Liver (tissue), 9 donors: ENCODE data around the gene PROZ. TPM values are rescaled to one million over a fixed set of nuclear protein-coding genes. Genes with fewer than 3 reads are reported as not detected.
A peak's percentile ranks its signal among the peaks of the same experiment; 100 is the strongest.

Source experiments
- DNase-seq: peaks from one replicate; pipeline ENCODE4 v3.0.0-alpha.2; 2017; ENCODE audit warnings: low spot score
- H3K27ac ChIP-seq, 2 donors: one replicate each; pipeline ENCODE4 v1.7.0; 2013; ENCODE audit warnings: inconsistent platforms in 2 of 2, low read length in 2 of 2, control low read depth in 1 of 2, low read depth in 1 of 2, mild to moderate bottlenecking in 1 of 2
- H3K27me3 ChIP-seq, 4 donors: one replicate each; pipeline versions ENCODE4 v1.6.1 to v1.7.0; 2013; ENCODE audit warnings: low read length in 3 of 4, inconsistent platforms in 1 of 4, mild to moderate bottlenecking in 1 of 4, moderate library complexity in 1 of 4; ENCODE audit not compliant: control insufficient read depth in 4 of 4, insufficient read depth in 4 of 4
- H3K36me3 ChIP-seq, 4 donors: one replicate each; pipeline versions ENCODE4 v1.6.1 to v1.7.0; 2013; ENCODE audit warnings: low read length in 3 of 4, mild to moderate bottlenecking in 3 of 4, low read depth in 1 of 4, moderate library complexity in 1 of 4; ENCODE audit not compliant: control insufficient read depth in 4 of 4, insufficient read depth in 3 of 4
- H3K4me1 ChIP-seq, 4 donors: one replicate each; pipeline versions ENCODE4 v1.6.1 to v1.7.0; 2013; ENCODE audit warnings: low read length in 3 of 4, mild to moderate bottlenecking in 3 of 4, moderate library complexity in 1 of 4; ENCODE audit not compliant: control insufficient read depth in 4 of 4, insufficient read depth in 4 of 4
- H3K4me3 ChIP-seq, 3 donors: one replicate each; pipeline versions ENCODE4 v1.6.1 to v1.7.0; 2013; ENCODE audit warnings: low read length in 3 of 3, control low read depth in 1 of 3, low read depth in 1 of 3, mild to moderate bottlenecking in 1 of 3
- H3K9ac ChIP-seq, 2 donors: one replicate each; pipeline ENCODE4 v1.7.0; 2013; ENCODE audit warnings: low read length in 2 of 2, mild to moderate bottlenecking in 2 of 2, moderate library complexity in 2 of 2, control low read depth in 1 of 2, low read depth in 1 of 2
- H3K9me3 ChIP-seq, 4 donors: one replicate each; pipeline versions ENCODE4 v1.6.1 to v1.7.0; 2013; ENCODE audit warnings: low read length in 3 of 4; ENCODE audit not compliant: control insufficient read depth in 4 of 4
- ATF3 ChIP-seq: IDR thresholded peaks from 2 replicates; pipeline ENCODE4 v1.6.1; 2016; ENCODE audit warnings: antibody characterized with exemption
- EGR1 ChIP-seq, 2 donors: IDR thresholded peaks; 2 replicates each; pipeline ENCODE4 v1.6.1; 2016 to 2018; ENCODE audit warnings: antibody characterized with exemption in 2 of 2, low read depth in 2 of 2
- FOXA1 ChIP-seq: IDR thresholded peaks from 2 replicates; pipeline ENCODE4 v1.6.1; 2016; ENCODE audit warnings: antibody characterized with exemption
- FOXA2 ChIP-seq: IDR thresholded peaks from 2 replicates; pipeline ENCODE4 v1.6.1; 2016; ENCODE audit warnings: antibody characterized with exemption
- GABPA ChIP-seq, 2 donors: IDR thresholded peaks in 1 of 2; conservative IDR thresholded peaks in 1 of 2; 2 replicates each; pipeline ENCODE4 v1.6.1; 2016; ENCODE audit warnings: antibody characterized with exemption in 2 of 2, mild to moderate bottlenecking in 1 of 2, moderate library complexity in 1 of 2
- HNF4A ChIP-seq, 2 donors: conservative IDR thresholded peaks; 2 replicates each; pipeline ENCODE4 v1.6.1; 2016; ENCODE audit warnings: antibody characterized with exemption in 2 of 2, mild to moderate bottlenecking in 2 of 2
- HNF4G ChIP-seq: IDR thresholded peaks from 2 replicates; pipeline ENCODE4 v1.6.1; 2016; ENCODE audit warnings: antibody characterized with exemption
- JUND ChIP-seq, 2 donors: IDR thresholded peaks; 2 replicates each; pipeline ENCODE4 v1.6.1; 2016; ENCODE audit warnings: antibody characterized with exemption in 2 of 2
- NR2F2 ChIP-seq: IDR thresholded peaks from 2 replicates; pipeline ENCODE4 v1.6.1; 2016; ENCODE audit warnings: antibody characterized with exemption
- RAD21 ChIP-seq, 2 donors: IDR thresholded peaks; 2 replicates each; pipeline ENCODE4 v1.6.1; 2016; ENCODE audit warnings: antibody characterized with exemption in 2 of 2, mild to moderate bottlenecking in 2 of 2
- REST ChIP-seq: IDR thresholded peaks from 2 replicates; pipeline ENCODE4 v1.6.1; 2016; ENCODE audit warnings: antibody characterized with exemption, mild to moderate bottlenecking
- RXRA ChIP-seq, 2 donors: IDR thresholded peaks; 2 replicates each; pipeline ENCODE4 v1.6.1; 2017 to 2018; ENCODE audit warnings: antibody characterized with exemption in 2 of 2, mild to moderate bottlenecking in 1 of 2
- TAF1 ChIP-seq: conservative IDR thresholded peaks from 2 replicates; pipeline ENCODE4 v1.6.1; 2016; ENCODE audit warnings: antibody characterized with exemption, mild to moderate bottlenecking
- YY1 ChIP-seq: IDR thresholded peaks from 2 replicates; pipeline ENCODE4 v1.6.1; 2016; ENCODE audit warnings: antibody characterized with exemption, mild to moderate bottlenecking
- WGBS: extraction: QIAGEN DNeasy Blood & Tissue Kit; methylation state at CpG from one replicate; pipeline ENCODE4 v1.1.7; 2013; 5-methylcytosine and 5-hydroxymethylcytosine counted together
- polyA plus RNA-seq, 2 donors: library from polyadenylated mRNA; stranded (reverse) in 1 of 2; unstranded in 1 of 2; fragments of 200-250 nt in 1 of 2; fragments of >200 nt in 1 of 2; fragmentation: Nextera tagmentation in 1 of 2; extraction: Ambion mirVana in 1 of 2; gene quantifications; one replicate each; pipeline versions ENCODE4 v1.2.1 to v1.2.3, GENCODE V29; 2013 to 2015
- total RNA-seq, 2 donors: library from RNA; depleted of rRNA; stranded (reverse); fragments of >200 nt; gene quantifications; one replicate each; pipeline ENCODE4 v1.2.3, GENCODE V29; 2014
- TF ChIP-seq, protein P1 (sequence below): IDR thresholded peaks from 2 replicates; pipeline ENCODE4 v1.6.1; 2016; ENCODE audit warnings: antibody characterized with exemption
- TF ChIP-seq, protein P2 (sequence below): IDR thresholded peaks from 2 replicates; pipeline ENCODE4 v1.6.1; 2016; ENCODE audit warnings: antibody characterized with exemption
- TF ChIP-seq, protein P3 (sequence below): fragments of 150-350 bp; IDR thresholded peaks from 2 replicates; pipeline ENCODE4 v1.5.1; 2017; ENCODE audit warnings: improper control_type of control experiment, low read depth, low read length; ENCODE audit not compliant: missing input control
- donor health status: healthy.
- donor health status: healthy.
- donor health status: healthy.
- donor health status: healthy.
- donor health status: healthy.

The PROZ gene
- total and polyA plus RNA-seq, 4 donors: 10.6 to 40.7 (median 30.3) TPM

DNA sequence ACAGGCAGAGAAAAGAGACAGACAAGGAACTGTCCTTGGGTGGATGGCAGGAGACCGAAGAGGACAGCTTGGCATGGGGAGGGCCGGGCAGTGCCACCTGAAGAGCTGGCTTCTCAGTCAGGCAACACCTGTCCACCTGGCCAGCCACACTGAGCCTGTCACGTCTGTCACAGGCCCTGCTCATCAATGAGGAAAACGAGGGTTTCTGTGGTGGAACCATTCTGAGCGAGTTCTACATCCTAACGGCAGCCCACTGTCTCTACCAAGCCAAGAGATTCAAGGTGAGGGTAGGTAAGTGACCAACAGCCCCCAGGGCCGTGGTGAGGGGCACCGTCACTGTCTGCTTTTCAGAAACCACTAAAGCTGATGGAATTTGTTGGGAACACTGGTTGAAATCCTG, 11.2 kb upstream of the PROZ start:
- Histone ChIP-seq H3K36me3 (peaks cover 0 to 17% (median 8%) of the 10 kb centered on the region in 4 donors), H3K9ac (no peak overlapping the region), H3K4me3 (no peak overlapping the region), H3K27ac (no peak overlapping the region), H3K27me3 (no peaks in the 10 kb centered on the region), H3K4me1 (peaks cover 7 to 30% (median 15%) of the 10 kb centered on the region in 4 donors), H3K9me3 (no peaks in the 10 kb centered on the region)
- DNase-seq: peak; percentile 26
- WGBS: 91% methylated on average over 8 of the region's 8 CpGs
- TF ChIP-seq YY1 (no peak), FOXA1 (no peak), REST (no peak), EGR1 (IDR thresholded peaks at IDR 0.05; ENCODE audit: low read depth in 2 of 2) (no peak), RXRA (IDR thresholded peaks at IDR 0.05) (no peak), JUND (IDR thresholded peaks at IDR 0.05) (no peak), RAD21 (IDR thresholded peaks at IDR 0.05) (no peak), GABPA (IDR thresholded peaks at IDR 0.05 in 1 of 2, conservative IDR thresholded peaks at IDR 0.05 in 1 of 2) (no peak), NR2F2 (no peak), HNF4A (conservative IDR thresholded peaks at IDR 0.05) (no peak), TAF1 (no peak), FOXA2 (no peak), HNF4G (no peak)
- TF ChIP-seq, protein P1, sequence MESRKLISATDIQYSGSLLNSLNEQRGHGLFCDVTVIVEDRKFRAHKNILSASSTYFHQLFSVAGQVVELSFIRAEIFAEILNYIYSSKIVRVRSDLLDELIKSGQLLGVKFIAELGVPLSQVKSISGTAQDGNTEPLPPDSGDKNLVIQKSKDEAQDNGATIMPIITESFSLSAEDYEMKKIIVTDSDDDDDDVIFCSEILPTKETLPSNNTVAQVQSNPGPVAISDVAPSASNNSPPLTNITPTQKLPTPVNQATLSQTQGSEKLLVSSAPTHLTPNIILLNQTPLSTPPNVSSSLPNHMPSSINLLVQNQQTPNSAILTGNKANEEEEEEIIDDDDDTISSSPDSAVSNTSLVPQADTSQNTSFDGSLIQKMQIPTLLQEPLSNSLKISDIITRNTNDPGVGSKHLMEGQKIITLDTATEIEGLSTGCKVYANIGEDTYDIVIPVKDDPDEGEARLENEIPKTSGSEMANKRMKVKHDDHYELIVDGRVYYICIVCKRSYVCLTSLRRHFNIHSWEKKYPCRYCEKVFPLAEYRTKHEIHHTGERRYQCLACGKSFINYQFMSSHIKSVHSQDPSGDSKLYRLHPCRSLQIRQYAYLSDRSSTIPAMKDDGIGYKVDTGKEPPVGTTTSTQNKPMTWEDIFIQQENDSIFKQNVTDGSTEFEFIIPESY: no peak
- TF ChIP-seq, protein P2, sequence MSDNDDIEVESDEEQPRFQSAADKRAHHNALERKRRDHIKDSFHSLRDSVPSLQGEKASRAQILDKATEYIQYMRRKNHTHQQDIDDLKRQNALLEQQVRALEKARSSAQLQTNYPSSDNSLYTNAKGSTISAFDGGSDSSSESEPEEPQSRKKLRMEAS: no peak
- TF ChIP-seq, protein P3, sequence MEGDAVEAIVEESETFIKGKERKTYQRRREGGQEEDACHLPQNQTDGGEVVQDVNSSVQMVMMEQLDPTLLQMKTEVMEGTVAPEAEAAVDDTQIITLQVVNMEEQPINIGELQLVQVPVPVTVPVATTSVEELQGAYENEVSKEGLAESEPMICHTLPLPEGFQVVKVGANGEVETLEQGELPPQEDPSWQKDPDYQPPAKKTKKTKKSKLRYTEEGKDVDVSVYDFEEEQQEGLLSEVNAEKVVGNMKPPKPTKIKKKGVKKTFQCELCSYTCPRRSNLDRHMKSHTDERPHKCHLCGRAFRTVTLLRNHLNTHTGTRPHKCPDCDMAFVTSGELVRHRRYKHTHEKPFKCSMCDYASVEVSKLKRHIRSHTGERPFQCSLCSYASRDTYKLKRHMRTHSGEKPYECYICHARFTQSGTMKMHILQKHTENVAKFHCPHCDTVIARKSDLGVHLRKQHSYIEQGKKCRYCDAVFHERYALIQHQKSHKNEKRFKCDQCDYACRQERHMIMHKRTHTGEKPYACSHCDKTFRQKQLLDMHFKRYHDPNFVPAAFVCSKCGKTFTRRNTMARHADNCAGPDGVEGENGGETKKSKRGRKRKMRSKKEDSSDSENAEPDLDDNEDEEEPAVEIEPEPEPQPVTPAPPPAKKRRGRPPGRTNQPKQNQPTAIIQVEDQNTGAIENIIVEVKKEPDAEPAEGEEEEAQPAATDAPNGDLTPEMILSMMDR: no peak

GRCh38 chr13:113148407-113148806, 10.0 kb upstream of the PROZ start:
- no peaks in the 10 kb centered on the region for H3K27me3 ChIP-seq
- 93% methylated on average over 13 of the region's 13 CpGs for WGBS
- TF ChIP-seq TAF1 (no peak), RXRA (IDR thresholded peaks at IDR 0.05) (no peak), HNF4G (no peak), GABPA (IDR thresholded peaks at IDR 0.05 in 1 of 2, conservative IDR thresholded peaks at IDR 0.05 in 1 of 2) (no peak), FOXA2 (no peak), JUND (IDR thresholded peaks at IDR 0.05) (no peak), HNF4A (conservative IDR thresholded peaks at IDR 0.05) (no peak), ATF3 (no peak), YY1 (no peak), RAD21 (IDR thresholded peaks at IDR 0.05) (no peak), NR2F2 (no peak)
- TF ChIP-seq, protein P3: no peak
- TF ChIP-seq, protein P1: no peak
- TF ChIP-seq, protein P2: no peak
- H3K4me3 ChIP-seq: no peak overlapping the region
- peaks cover 7 to 34% (median 20%) of the 10 kb centered on the region in 4 donors for H3K4me1 ChIP-seq
- no peaks in the 10 kb centered on the region for H3K9me3 ChIP-seq
- no peak overlapping the region for H3K27ac ChIP-seq
- DNase-seq: peak; percentile 8
- peaks cover 0 to 13% (median 5%) of the 10 kb centered on the region in 4 donors for H3K36me3 ChIP-seq
- no peak overlapping the region for H3K9ac ChIP-seq
